Thoracic aorta (tissue), 2 donors: Measurements from ENCODE around the gene ZNF524. TPM values are rescaled to one million over a fixed set of nuclear protein-coding genes. Genes with fewer than 3 reads are reported as not detected.
A peak's percentile ranks its signal among the peaks of the same experiment; 100 is the strongest.

Source experiments
- ATAC-seq: fragments of 150-250 bp; one replicate; pipeline ENCODE4 v1.8.0; 2017; ENCODE audit warnings: low read depth; ENCODE audit not compliant: insufficient number of reproducible peaks, low FRiP score
- DNase-seq: peaks from one replicate; pipeline ENCODE4 v3.0.0-alpha.2; 2020; ENCODE audit warnings: low spot score
- H3K27ac ChIP-seq, 2 donors: fragments of 200-600 bp; sonication (generic); 1 replicate in 1 of 2; 2 replicates in 1 of 2; pipeline ENCODE4 v1.5.1; 2016; ENCODE audit warnings: mild to moderate bottlenecking in 2 of 2, moderate library complexity in 2 of 2
- H3K27me3 ChIP-seq: fragments of 200-600 bp; sonication (generic); replicated peaks from 2 replicates; pipeline ENCODE4 v1.6.0; 2016; ENCODE audit warnings: mild to moderate bottlenecking; ENCODE audit not compliant: insufficient read depth
- H3K36me3 ChIP-seq: fragments of 200-600 bp; sonication (generic); one replicate; pipeline ENCODE4 v1.5.1; 2016
- H3K4me1 ChIP-seq, 2 donors: fragments of 200-600 bp; sonication (generic); 1 replicate in 1 of 2; 2 replicates in 1 of 2; pipeline versions ENCODE4 v1.5.1 to v1.6.0; 2016; ENCODE audit warnings: low read depth in 2 of 2, mild to moderate bottlenecking in 1 of 2; ENCODE audit not compliant: control insufficient read depth in 1 of 2
- H3K4me3 ChIP-seq: fragments of 200-600 bp; sonication (generic); 2 replicates; pipeline ENCODE4 v1.5.1; 2016; ENCODE audit warnings: mild to moderate bottlenecking
- H3K9me3 ChIP-seq: fragments of 200-600 bp; sonication (generic); 2 replicates; pipeline ENCODE4 v1.5.1; 2016
- total RNA-seq, 2 donors: library from RNA; depleted of rRNA; stranded (reverse); fragments of >200 nt; gene quantifications; one replicate each; pipeline versions ENCODE4 v1.1.0 to v1.2.3, GENCODE V29; 2016
- TF ChIP-seq, protein P1 (sequence below): fragments of 200-600 bp; sonication (generic); IDR thresholded peaks from one replicate; pipeline ENCODE4 v1.5.1; 2019; ENCODE audit warnings: antibody characterized with exemption

The ZNF524 gene
- total RNA-seq, 2 donors from 2014 or later: 21.7 to 26.4 TPM

GRCh38 chr19:55603115-55603514 lies 3.0 kb downstream of the ZNF524 start:
- H3K9me3 ChIP-seq: no peaks in the 10 kb centered on the region
- H3K4me3 ChIP-seq: no peak overlapping the region
- DNase-seq (no peak), ATAC-seq (no peak)
- no peaks in the 10 kb centered on the region for H3K36me3 ChIP-seq
- no peak overlapping the region for H3K27ac ChIP-seq
- no peaks in the 10 kb centered on the region for H3K27me3 ChIP-seq
- H3K4me1 ChIP-seq: peaks cover 17 to 42% of the 10 kb centered on the region in 2 donors
- TF ChIP-seq, protein P1, sequence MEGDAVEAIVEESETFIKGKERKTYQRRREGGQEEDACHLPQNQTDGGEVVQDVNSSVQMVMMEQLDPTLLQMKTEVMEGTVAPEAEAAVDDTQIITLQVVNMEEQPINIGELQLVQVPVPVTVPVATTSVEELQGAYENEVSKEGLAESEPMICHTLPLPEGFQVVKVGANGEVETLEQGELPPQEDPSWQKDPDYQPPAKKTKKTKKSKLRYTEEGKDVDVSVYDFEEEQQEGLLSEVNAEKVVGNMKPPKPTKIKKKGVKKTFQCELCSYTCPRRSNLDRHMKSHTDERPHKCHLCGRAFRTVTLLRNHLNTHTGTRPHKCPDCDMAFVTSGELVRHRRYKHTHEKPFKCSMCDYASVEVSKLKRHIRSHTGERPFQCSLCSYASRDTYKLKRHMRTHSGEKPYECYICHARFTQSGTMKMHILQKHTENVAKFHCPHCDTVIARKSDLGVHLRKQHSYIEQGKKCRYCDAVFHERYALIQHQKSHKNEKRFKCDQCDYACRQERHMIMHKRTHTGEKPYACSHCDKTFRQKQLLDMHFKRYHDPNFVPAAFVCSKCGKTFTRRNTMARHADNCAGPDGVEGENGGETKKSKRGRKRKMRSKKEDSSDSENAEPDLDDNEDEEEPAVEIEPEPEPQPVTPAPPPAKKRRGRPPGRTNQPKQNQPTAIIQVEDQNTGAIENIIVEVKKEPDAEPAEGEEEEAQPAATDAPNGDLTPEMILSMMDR: no peak

DNA sequence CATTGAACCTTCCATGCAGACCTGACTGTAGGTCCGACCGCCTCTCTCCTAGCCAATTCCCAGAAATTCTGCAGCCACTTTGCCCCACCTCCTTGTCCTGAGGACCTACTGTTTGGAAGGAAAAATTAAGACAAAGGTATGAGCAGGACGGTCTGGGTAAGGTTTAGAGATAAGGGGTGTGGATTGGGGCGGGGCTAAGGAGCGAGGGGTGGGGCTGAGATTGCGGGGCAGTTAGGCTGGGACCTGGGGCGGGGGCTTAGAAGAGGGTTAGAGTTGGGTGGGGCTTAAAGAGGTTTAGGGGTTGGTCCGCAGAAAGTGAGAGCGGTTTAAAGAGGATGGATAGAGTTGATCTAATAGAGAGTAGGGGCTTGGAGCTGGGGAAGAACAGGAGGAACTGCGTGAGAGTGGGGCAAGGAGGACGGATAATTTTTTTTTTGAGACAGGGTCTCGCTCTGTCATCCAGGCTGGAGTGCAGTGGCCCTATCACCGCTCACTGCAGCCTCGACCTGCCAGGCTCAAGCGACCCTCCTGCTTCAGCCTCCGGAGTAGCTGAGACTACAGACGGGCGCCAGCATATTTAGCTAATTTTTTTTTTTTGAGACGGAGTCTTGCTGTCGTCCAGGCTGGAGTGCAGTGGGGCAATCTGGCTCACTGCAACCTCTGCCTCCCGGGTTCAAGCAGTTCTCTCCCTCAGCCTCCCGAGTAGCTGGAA lies 3.6 kb downstream of the ZNF524 start:
- peak overlapping the region; percentile 88 for H3K4me3 ChIP-seq
- TF ChIP-seq, protein P1: no peak
- no peaks in the 10 kb centered on the region for H3K27me3 ChIP-seq
- peaks cover 17 to 36% of the 10 kb centered on the region in 2 donors for H3K4me1 ChIP-seq
- no peaks in the 10 kb centered on the region for H3K9me3 ChIP-seq
- DNase-seq (no peak), ATAC-seq (no peak)
- H3K36me3 ChIP-seq: no peaks in the 10 kb centered on the region
- peak overlapping the region in 1 of 2 donors; percentile 94 for H3K27ac ChIP-seq

GRCh38 chr19:55605207-55605636 lies 5.1 kb downstream of the ZNF524 start:
- DNase-seq: peak; percentile 91
- H3K4me1 ChIP-seq: peaks cover 17 to 34% of the 10 kb centered on the region in 2 donors
- H3K36me3 ChIP-seq: peaks cover 8% of the 10 kb centered on the region
- ATAC-seq: peak; percentile 68
- H3K27me3 ChIP-seq: no peaks in the 10 kb centered on the region
- TF ChIP-seq, protein P1: no peak
- H3K4me3 ChIP-seq: peak overlapping the region; percentile 88
- H3K9me3 ChIP-seq: no peaks in the 10 kb centered on the region
- H3K27ac ChIP-seq: peak overlapping the region; percentile 94

DNA sequence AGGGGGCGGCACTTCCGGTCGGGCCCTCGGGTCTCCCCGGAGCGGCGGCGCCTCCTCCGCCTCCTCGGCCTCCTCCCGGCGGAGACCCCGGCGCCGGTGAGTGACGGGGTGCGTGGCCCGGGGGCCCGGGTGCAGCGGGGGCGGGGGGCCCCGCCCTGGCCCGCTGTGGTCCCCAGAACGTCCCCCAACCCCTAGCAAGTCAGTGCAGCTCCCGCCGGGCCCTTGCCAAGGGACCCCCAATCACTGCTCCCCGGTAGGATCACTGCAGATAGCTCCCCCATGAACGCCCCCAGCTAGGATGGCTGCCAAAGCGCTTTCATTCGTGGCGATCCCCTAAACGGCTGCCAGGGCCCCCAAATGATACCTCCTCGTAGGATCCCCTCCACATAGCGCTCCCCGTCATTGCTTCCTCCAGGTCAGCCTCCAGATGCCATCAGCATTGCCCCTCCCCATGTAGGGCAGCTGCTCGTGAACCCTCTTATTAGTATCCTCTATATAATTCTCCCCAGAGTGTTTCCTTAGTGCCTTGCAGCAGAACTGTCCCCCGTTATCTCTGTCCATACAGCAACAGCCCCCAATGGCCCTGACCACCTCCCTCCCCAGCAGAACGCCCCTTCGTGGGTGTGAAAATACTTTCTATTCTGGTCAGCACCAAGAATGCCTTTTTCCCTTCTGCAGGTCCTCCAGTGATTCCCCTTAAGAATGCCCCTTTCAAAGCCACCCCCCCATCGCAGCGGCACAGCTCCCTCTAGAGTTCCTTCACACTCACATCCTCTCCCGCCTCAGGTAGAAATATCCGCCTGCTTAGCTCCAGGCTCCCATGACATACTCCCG lies 5.8 kb downstream of the ZNF524 start, which contains the start of gene ZNF865:
Gene ZNF865, plus strand, starts transcription at position 11 of the 834 bp plus-strand sequence. CDS start 7,972 bp downstream, outside the sequence.
- peaks cover 17 to 31% of the 10 kb centered on the region in 2 donors for H3K4me1 ChIP-seq
- no peaks in the 10 kb centered on the region for H3K27me3 ChIP-seq
- no peaks in the 10 kb centered on the region for H3K9me3 ChIP-seq
- H3K4me3 ChIP-seq: peak within 1 kb of the TSS; percentile 88
- H3K36me3 ChIP-seq: peaks cover 8% of the 10 kb centered on the region
- ATAC-seq: peak; percentile 46
- DNase-seq: no peak
- peak within 1 kb of the TSS; percentile 94 for H3K27ac ChIP-seq
- TF ChIP-seq, protein P1: peak; percentile 53

GRCh38 chr19:55606471-55606787 lies 6.3 kb downstream of the ZNF524 start:
- no peak for DNase-seq
- H3K4me1 ChIP-seq: peaks cover 17 to 25% of the 10 kb centered on the region in 2 donors
- ATAC-seq: no peak
- peaks cover 8% of the 10 kb centered on the region for H3K36me3 ChIP-seq
- no peaks in the 10 kb centered on the region for H3K27me3 ChIP-seq
- peak overlapping the region in 1 of 2 donors; percentile 94 for H3K27ac ChIP-seq
- H3K9me3 ChIP-seq: no peaks in the 10 kb centered on the region
- TF ChIP-seq, protein P1: no peak
- peak overlapping the region; percentile 88 for H3K4me3 ChIP-seq
